ENCODE measurements around the gene BRD7. TPM values are rescaled to one million over a fixed set of nuclear protein-coding genes. Genes with fewer than 3 reads are reported as not detected.
A peak's percentile ranks its signal among the peaks of the same experiment; 100 is the strongest.

The BRD7 gene
- total and polyA plus RNA-seq, 4 donors: 55.2 to 105 (median 92.9) TPM

DNA sequence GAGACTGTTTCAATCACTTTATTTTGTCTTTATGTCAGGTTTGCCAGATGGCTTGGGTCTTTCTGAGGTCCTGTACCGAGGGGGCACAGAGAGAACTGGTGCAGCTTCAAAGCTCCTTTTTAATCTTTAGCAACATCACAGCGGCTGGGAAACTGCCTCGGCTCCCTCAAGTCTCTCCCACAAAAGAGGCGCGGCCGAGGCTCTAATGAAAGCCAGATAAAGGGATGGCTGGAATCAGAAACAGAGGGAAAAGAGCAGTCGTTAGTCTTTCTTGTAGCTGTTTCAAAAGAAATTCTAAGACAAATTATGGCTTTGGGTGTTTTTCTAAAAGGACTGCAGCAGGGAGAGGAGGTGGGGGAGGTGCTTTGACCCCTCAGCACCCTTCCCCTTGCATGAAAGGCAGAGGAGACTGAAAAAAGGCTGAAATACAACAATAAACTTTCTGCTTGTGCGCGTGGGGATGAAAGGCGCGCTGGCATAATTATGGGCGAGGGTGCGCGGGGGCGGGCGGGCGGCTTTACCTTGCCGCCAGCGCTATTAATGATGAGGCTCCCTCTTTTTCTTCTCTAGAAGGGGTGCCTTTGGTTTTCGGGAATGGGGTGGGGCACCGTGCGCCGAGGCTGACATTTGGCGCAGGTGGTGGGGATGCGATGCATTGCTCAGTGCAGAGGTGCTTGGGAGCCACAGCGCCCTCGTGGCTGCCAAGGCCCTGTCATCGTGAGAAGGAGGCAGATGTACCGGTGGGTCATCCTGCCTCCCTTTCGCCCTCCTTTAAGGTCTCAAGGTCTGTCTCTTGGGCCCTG is 22.3 kb upstream of the BRD7 start:
- no peaks in the 10 kb centered on the region for H3K36me3 ChIP-seq (ENCODE audit: control insufficient read depth, insufficient read depth, low read length)
- peak in 2 of 6 donors; percentile 66 to 74 for DNase-seq (ENCODE audit: low read depth in 4 of 6, low spot score in 6 of 6)
- H3K27ac ChIP-seq (ENCODE audit: low read depth, low read length): no peak overlapping the region
- H3K27me3 ChIP-seq (ENCODE audit: control insufficient read depth, insufficient read depth, low read length): no peaks in the 10 kb centered on the region
- peaks cover 38% of the 10 kb centered on the region for H3K4me1 ChIP-seq (ENCODE audit: control insufficient read depth, insufficient read depth, low read length)
- WGBS (ENCODE audit: insufficient coverage): 21% methylated on average over 13 of the region's 30 CpGs
- no peak overlapping the region for H3K4me3 ChIP-seq (ENCODE audit: low read depth, low read length)
- no peaks in the 10 kb centered on the region for H3K9me3 ChIP-seq (ENCODE audit: control insufficient read depth, insufficient read depth, low read length)

DNA sequence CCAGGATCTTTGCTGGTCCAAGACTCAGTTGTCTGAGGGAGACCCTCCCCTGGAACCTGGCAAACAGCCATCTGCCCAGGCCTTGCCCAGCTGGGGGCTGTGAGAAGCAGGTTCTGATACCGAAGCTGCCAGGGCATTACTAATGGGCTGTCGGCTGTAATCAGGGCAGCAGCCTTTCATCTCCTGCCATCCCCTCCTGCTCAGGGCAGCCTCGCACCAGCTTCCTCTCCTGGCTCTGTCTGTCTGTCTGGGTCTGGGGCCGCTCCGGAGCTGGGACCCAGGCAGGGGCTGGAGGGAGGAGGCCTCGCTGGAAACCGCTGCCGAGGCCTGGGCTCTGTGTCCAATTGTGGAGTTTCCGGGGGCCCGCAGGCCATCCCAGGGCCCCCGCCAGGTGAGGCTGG is 21.6 kb upstream of the BRD7 start:
- peak in 1 of 6 donors; percentile 32 for DNase-seq (ENCODE audit: low read depth in 4 of 6, low spot score in 6 of 6)
- Histone ChIP-seq H3K27ac (ENCODE audit: low read depth, low read length) (no peak overlapping the region), H3K9me3 (ENCODE audit: control insufficient read depth, insufficient read depth, low read length) (no peaks in the 10 kb centered on the region), H3K36me3 (ENCODE audit: control insufficient read depth, insufficient read depth, low read length) (no peaks in the 10 kb centered on the region), H3K27me3 (ENCODE audit: control insufficient read depth, insufficient read depth, low read length) (no peaks in the 10 kb centered on the region), H3K4me3 (ENCODE audit: low read depth, low read length) (no peak overlapping the region), H3K4me1 (ENCODE audit: control insufficient read depth, insufficient read depth, low read length) (peaks cover 40% of the 10 kb centered on the region)
- WGBS (ENCODE audit: insufficient coverage): 41% methylated on average over 9 of the region's 11 CpGs

DNA sequence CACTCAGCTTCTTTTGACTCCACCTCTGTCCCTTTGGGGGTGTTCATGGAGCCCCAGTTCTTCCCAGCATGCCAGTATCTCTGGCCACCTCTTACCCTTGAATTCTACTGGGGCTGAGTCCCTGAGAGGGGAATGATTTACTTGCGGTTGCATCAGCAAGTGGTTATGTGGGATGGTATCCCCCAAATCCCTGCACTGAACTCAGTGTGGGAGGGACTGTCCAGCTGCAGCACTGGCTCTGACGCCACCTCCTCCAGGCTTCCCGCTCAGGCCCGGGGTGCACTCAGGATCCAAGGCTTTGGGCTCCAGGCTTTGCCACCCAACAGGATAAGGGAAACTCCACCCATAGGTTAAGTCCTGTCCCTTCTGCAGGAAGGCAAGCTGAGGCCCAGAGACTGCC is 21.1 kb upstream of the BRD7 start:
- Histone ChIP-seq H3K27ac (ENCODE audit: low read depth, low read length) (no peak overlapping the region), H3K9me3 (ENCODE audit: control insufficient read depth, insufficient read depth, low read length) (no peaks in the 10 kb centered on the region), H3K27me3 (ENCODE audit: control insufficient read depth, insufficient read depth, low read length) (no peaks in the 10 kb centered on the region), H3K4me3 (ENCODE audit: low read depth, low read length) (no peak overlapping the region), H3K36me3 (ENCODE audit: control insufficient read depth, insufficient read depth, low read length) (no peaks in the 10 kb centered on the region), H3K4me1 (ENCODE audit: control insufficient read depth, insufficient read depth, low read length) (peaks cover 45% of the 10 kb centered on the region)
- DNase-seq (ENCODE audit: low read depth in 4 of 6, low spot score in 6 of 6): no peak
- WGBS (ENCODE audit: insufficient coverage): 87% methylated on average over 3 of the region's 4 CpGs

DNA sequence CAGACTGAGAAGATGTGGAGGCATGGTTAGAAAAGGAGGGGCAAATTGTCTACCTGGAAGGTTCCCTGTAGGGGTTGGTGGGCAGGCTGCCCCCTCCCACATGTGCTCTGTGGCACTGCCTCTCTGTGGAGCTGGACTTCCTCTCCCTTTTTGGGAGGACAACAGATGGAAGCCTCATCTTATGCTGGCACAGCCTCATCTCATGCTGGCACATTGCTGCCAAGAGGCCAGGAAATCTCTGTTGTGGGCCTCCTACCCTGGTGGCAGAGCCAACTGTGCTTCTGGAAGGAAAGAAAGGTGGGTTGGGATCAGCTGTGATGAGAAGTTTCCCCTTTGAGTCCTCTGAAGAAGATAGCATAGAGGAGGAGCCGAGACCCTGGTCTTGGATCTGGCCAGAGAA is 19.7 kb upstream of the BRD7 start:
- Histone ChIP-seq H3K27ac (ENCODE audit: low read depth, low read length) (no peak overlapping the region), H3K9me3 (ENCODE audit: control insufficient read depth, insufficient read depth, low read length) (no peaks in the 10 kb centered on the region), H3K4me1 (ENCODE audit: control insufficient read depth, insufficient read depth, low read length) (peaks cover 47% of the 10 kb centered on the region), H3K27me3 (ENCODE audit: control insufficient read depth, insufficient read depth, low read length) (no peaks in the 10 kb centered on the region), H3K36me3 (ENCODE audit: control insufficient read depth, insufficient read depth, low read length) (no peaks in the 10 kb centered on the region), H3K4me3 (ENCODE audit: low read depth, low read length) (no peak overlapping the region)
- WGBS (ENCODE audit: insufficient coverage): 71% methylated on average over 1 of the region's 1 CpG
- DNase-seq (ENCODE audit: low read depth in 4 of 6, low spot score in 6 of 6): no peak

DNA sequence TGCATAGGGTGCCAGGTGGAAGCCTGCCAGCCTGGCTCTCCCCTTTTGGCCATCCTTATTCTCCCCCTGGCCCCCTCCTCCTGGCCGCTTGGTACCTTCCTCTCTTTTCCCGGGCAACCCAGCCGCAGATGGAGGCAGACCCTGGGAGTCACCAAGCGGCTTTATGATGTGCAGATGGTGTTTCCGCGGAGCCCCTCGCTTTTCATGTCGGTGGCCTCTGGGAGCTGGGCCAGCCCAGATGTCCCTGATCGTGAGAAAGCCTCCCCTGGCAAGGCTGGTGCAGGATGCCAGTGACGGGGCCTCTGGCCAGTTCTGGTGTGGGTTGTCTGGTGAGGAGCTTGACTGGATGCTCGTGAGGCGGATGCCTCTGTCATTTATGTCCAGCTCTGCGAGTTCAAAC is 18.0 kb upstream of the BRD7 start:
- H3K4me3 ChIP-seq (ENCODE audit: low read depth, low read length): no peak overlapping the region
- H3K4me1 ChIP-seq (ENCODE audit: control insufficient read depth, insufficient read depth, low read length): peaks cover 43% of the 10 kb centered on the region
- no peaks in the 10 kb centered on the region for H3K9me3 ChIP-seq (ENCODE audit: control insufficient read depth, insufficient read depth, low read length)
- DNase-seq (ENCODE audit: low read depth in 4 of 6, low spot score in 6 of 6): peak in 4 of 6 donors; percentile 59 to 88 (median 80)
- 20% methylated on average over 11 of the region's 13 CpGs for WGBS (ENCODE audit: insufficient coverage)
- no peaks in the 10 kb centered on the region for H3K36me3 ChIP-seq (ENCODE audit: control insufficient read depth, insufficient read depth, low read length)
- peak overlapping the region; percentile 10 for H3K27ac ChIP-seq (ENCODE audit: low read depth, low read length)
- no peaks in the 10 kb centered on the region for H3K27me3 ChIP-seq (ENCODE audit: control insufficient read depth, insufficient read depth, low read length)

DNA sequence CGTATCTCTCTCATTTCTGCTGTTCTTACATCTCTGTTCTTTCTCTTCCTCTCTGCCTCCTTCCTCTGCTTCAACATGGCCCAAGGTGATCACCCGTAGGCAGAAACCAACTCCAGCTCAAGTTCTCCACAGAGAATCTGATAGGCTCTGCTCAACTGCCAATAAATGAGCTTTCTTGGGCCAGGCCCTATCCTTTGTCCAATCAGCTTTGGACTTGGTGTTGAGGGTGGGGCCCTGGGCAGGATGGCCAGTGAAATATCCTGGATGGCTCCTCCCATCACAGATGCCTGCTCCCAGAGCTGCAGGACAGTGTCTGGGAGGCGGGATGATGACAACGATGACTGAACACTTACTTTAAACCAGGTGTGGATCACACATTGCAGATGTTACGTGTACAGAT is 17.4 kb upstream of the BRD7 start:
- DNase-seq (ENCODE audit: low read depth in 4 of 6, low spot score in 6 of 6): no peak
- Histone ChIP-seq H3K27me3 (ENCODE audit: control insufficient read depth, insufficient read depth, low read length) (no peaks in the 10 kb centered on the region), H3K4me1 (ENCODE audit: control insufficient read depth, insufficient read depth, low read length) (peaks cover 39% of the 10 kb centered on the region), H3K27ac (ENCODE audit: low read depth, low read length) (no peak overlapping the region), H3K9me3 (ENCODE audit: control insufficient read depth, insufficient read depth, low read length) (no peaks in the 10 kb centered on the region), H3K36me3 (ENCODE audit: control insufficient read depth, insufficient read depth, low read length) (no peaks in the 10 kb centered on the region), H3K4me3 (ENCODE audit: low read depth, low read length) (no peak overlapping the region)
- 73% methylated on average over 5 of the region's 5 CpGs for WGBS (ENCODE audit: insufficient coverage)

DNA sequence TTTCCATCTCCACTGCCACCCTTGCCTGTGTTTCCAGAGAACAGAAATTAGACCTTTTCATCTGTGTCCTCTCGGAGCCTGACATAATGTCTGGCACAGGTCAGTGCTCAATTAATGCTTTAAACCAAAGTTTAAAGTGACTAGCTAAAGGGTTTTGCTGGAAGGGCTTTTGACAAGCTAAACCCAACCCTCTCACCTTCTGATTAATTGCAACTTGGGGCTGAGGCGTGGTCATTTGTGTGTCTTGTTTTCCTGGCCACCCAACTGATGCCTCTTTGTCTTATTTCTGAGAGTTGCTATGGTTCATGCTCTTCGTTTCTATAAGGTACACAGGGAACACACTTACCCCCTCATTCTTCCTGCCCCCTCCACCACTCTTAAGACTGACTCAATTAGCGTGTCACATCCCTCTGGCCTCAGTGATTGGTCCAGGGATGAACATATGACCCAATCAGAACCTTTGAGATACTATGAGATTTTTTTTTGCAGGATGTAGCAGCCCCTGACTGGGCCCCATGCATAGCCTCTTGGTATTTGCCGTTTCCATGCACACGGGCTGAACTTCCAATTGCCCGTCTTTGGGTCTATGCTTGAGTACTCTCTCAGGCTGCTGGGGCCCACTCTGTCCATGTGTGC is 15.8 kb upstream of the BRD7 start:
- WGBS (ENCODE audit: insufficient coverage): 55% methylated on average over 4 of the region's 7 CpGs
- no peaks in the 10 kb centered on the region for H3K9me3 ChIP-seq (ENCODE audit: control insufficient read depth, insufficient read depth, low read length)
- H3K36me3 ChIP-seq (ENCODE audit: control insufficient read depth, insufficient read depth, low read length): no peaks in the 10 kb centered on the region
- no peak overlapping the region for H3K27ac ChIP-seq (ENCODE audit: low read depth, low read length)
- no peak for DNase-seq (ENCODE audit: low read depth in 4 of 6, low spot score in 6 of 6)
- no peaks in the 10 kb centered on the region for H3K27me3 ChIP-seq (ENCODE audit: control insufficient read depth, insufficient read depth, low read length)
- H3K4me3 ChIP-seq (ENCODE audit: low read depth, low read length): no peak overlapping the region
- peaks cover 24% of the 10 kb centered on the region for H3K4me1 ChIP-seq (ENCODE audit: control insufficient read depth, insufficient read depth, low read length)

DNA sequence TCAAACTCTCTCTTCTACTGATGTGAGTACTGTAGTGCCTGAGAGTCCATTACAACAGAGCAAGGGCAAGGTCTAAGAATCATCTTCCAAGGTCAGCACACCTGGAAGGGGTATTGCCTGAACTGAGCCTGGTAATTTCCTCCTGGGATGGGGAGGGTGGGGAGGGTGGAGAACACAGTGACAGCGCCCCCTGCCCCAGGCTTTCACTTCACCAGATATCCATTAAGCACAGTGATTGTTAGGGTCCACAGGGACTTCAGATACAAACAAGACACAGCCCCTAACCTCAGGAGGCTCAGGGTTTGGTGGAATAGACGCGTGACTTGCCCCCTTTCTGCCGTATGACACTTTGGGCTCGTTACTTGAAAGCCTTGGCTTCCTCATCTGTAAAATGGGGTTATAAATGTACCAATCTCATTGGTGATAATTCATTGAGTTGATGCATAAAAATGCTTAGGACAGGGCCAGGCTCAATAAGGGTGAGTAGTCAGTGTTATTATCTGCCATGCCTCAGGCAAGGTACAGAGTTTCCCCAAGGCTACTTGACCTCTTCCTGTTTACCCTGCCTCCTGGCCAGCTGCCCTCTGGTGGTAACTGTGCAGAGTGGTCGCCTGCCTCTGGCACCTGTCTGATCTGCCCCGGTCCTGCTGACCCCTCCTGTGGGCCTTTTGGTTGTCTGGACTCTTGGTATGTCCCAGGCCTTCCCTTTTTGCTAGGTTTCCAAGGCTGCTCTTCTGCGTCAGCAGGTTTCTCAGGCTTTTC is 13.1 kb upstream of the BRD7 start:
- H3K4me3 ChIP-seq (ENCODE audit: low read depth, low read length): no peak overlapping the region
- H3K27me3 ChIP-seq (ENCODE audit: control insufficient read depth, insufficient read depth, low read length): no peaks in the 10 kb centered on the region
- H3K4me1 ChIP-seq (ENCODE audit: control insufficient read depth, insufficient read depth, low read length): peaks cover 16% of the 10 kb centered on the region
- 77% methylated on average over 2 of the region's 8 CpGs for WGBS (ENCODE audit: insufficient coverage)
- no peaks in the 10 kb centered on the region for H3K9me3 ChIP-seq (ENCODE audit: control insufficient read depth, insufficient read depth, low read length)
- H3K27ac ChIP-seq (ENCODE audit: low read depth, low read length): no peak overlapping the region
- no peak for DNase-seq (ENCODE audit: low read depth in 4 of 6, low spot score in 6 of 6)
- H3K36me3 ChIP-seq (ENCODE audit: control insufficient read depth, insufficient read depth, low read length): no peaks in the 10 kb centered on the region

DNA sequence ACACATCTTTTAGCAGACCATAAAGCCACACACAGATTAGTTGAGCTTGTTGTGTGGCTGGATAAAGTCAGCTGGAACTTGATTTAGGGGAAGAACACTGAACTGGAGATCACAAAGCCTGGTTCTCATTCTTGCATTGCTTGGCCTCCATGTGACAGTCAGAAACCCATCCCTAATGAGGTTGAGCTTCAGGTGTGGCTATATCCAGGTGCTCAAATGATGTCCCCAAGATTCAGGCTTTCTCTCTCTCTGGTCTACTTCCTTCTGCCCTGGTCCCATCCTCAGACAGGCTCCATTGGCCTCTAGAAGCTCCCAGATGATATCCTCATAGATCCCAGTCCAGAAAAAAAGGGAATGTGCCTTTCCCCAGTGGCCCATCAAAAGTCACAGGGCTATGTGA is 9.6 kb upstream of the BRD7 start:
- no peaks in the 10 kb centered on the region for H3K27me3 ChIP-seq (ENCODE audit: control insufficient read depth, insufficient read depth, low read length)
- no peak overlapping the region for H3K27ac ChIP-seq (ENCODE audit: low read depth, low read length)
- no peaks in the 10 kb centered on the region for H3K4me1 ChIP-seq (ENCODE audit: control insufficient read depth, insufficient read depth, low read length)
- H3K36me3 ChIP-seq (ENCODE audit: control insufficient read depth, insufficient read depth, low read length): no peaks in the 10 kb centered on the region
- DNase-seq (ENCODE audit: low read depth in 4 of 6, low spot score in 6 of 6): no peak
- H3K9me3 ChIP-seq (ENCODE audit: control insufficient read depth, insufficient read depth, low read length): no peaks in the 10 kb centered on the region
- H3K4me3 ChIP-seq (ENCODE audit: low read depth, low read length): no peak overlapping the region
